Stimulated activated CD8-positive, alpha-beta memory T cell treated with anti-CD3 and anti-CD28 coated beads, Interleukin-7, amount 100 ng/mL, for 1 hour (primary cell): ENCODE data around the gene TCF15.

Experiments used
- DNase-seq, 2 donors: peaks; one replicate each; pipeline ENCODE4 v3.0.0-alpha.2; 2020; ENCODE audit warnings: low read depth in 2 of 2

Gene TCF15

GRCh38 chr20:611843-612185, 1.7 kb upstream of the TCF15 start:
- DNase-seq = no peak

- no peak for DNase-seq
Observed at GRCh38 chr20:611047-611842, 1.1 kb upstream of the TCF15 start.

- DNase-seq = no peak
Observed at GRCh38 chr20:609371-609964, 641 bp downstream of the TCF15 start.

GRCh38 chr20:608970-609369, 1.1 kb downstream of the TCF15 start:
- DNase-seq = no peak

- DNase-seq = no peak
Observed at GRCh38 chr20:607476-607875, 2.6 kb downstream of the TCF15 start.

- DNase-seq = no peak
Observed at GRCh38 chr20:605237-605636, 4.9 kb downstream of the TCF15 start.

GRCh38 chr20:603116-603640, 6.9 kb downstream of the TCF15 start:
- no peak for DNase-seq

GRCh38 chr20:602111-602970, 7.8 kb downstream of the TCF15 start:
- DNase-seq = no peak

- no peak for DNase-seq
Observed at GRCh38 chr20:600736-601135, 9.4 kb downstream of the TCF15 start.

- no peak for DNase-seq
Observed at GRCh38 chr20:600141-600540, 10.0 kb downstream of the TCF15 start.

- DNase-seq = no peak
Observed at GRCh38 chr20:598133-598850, 11.8 kb downstream of the TCF15 start.

GRCh38 chr20:597560-597959, 12.5 kb downstream of the TCF15 start:
- no peak for DNase-seq

- no peak for DNase-seq
Observed at GRCh38 chr20:595330-596308, 14.5 kb downstream of the TCF15 start.

- DNase-seq = no peak
Observed at GRCh38 chr20:592506-592905, 17.6 kb downstream of the TCF15 start.

- no peak for DNase-seq
Observed at GRCh38 chr20:591941-592340, 18.2 kb downstream of the TCF15 start.

GRCh38 chr20:588932-589672, 21.0 kb downstream of the TCF15 start:
- DNase-seq = no peak

- DNase-seq = no peak
Observed at GRCh38 chr20:588476-588875, 21.6 kb downstream of the TCF15 start.

GRCh38 chr20:584971-585301, 25.2 kb downstream of the TCF15 start:
- DNase-seq = no peak

GRCh38 chr20:584161-584970, 25.7 kb downstream of the TCF15 start:
- no peak for DNase-seq
